H1 (cell line): ENCODE measurements around the gene MRPL34. TPM values are rescaled to one million over a fixed set of nuclear protein-coding genes. Genes with fewer than 3 reads are reported as not detected.

Source experiments
- CBX8 ChIP-seq: fragments of 300-800, 300-1000 bp; sonication (generic); IDR thresholded peaks from 2 replicates; pipeline ENCODE4 v1.7.1; 2016; ENCODE audit warnings: low read depth, low read length, borderline replicate concordance
- CEBPB ChIP-seq: IDR thresholded peaks from 2 replicates; pipeline ENCODE4 v1.6.1; 2012; ENCODE audit warnings: low read depth, low read length
- CHD2 ChIP-seq: IDR thresholded peaks from 2 replicates; pipeline ENCODE4 v1.6.1; 2012; ENCODE audit warnings: low read length, improper control_type of control experiment
- GABPA ChIP-seq: IDR thresholded peaks from 2 replicates; pipeline ENCODE4 v1.6.1; 2011; ENCODE audit warnings: mild to moderate bottlenecking, low read length, moderate library complexity, borderline replicate concordance; ENCODE audit not compliant: insufficient read depth
- HDAC2 ChIP-seq, 2 experiments: fragments of 300-600 bp in 1 of 2; sonication (generic) in 1 of 2; IDR thresholded peaks; 2 replicates each; pipeline ENCODE4 v1.6.1; 2011 to 2012; ENCODE audit warnings: low read depth in 2 of 2, low read length in 2 of 2, mild to moderate bottlenecking in 2 of 2, moderate library complexity in 2 of 2, borderline replicate concordance in 1 of 2, inconsistent platforms in 1 of 2
- JUN ChIP-seq: IDR thresholded peaks from 2 replicates; pipeline ENCODE4 v1.6.1; 2011; ENCODE audit warnings: low read depth, mild to moderate bottlenecking, improper control_type of control experiment, low read length
- KDM5A ChIP-seq: fragments of 200-600 bp; IDR thresholded peaks from 2 replicates; pipeline ENCODE4 v1.7.1; 2012; ENCODE audit warnings: mild to moderate bottlenecking, low read length, inconsistent platforms, mixed read lengths
- MAFK ChIP-seq: IDR thresholded peaks from 2 replicates; pipeline ENCODE4 v1.6.1; 2012; ENCODE audit warnings: low read depth, mild to moderate bottlenecking, improper control_type of control experiment, low read length
- POU5F1 ChIP-seq: IDR thresholded peaks from 2 replicates; pipeline ENCODE4 v1.6.1; 2011; ENCODE audit warnings: low read depth, mild to moderate bottlenecking, low read length, moderate library complexity
- RBBP5 ChIP-seq: IDR thresholded peaks from 2 replicates; pipeline ENCODE4 v1.7.1; 2012; ENCODE audit warnings: low read depth, mild to moderate bottlenecking, inconsistent platforms, low read length, moderate library complexity, borderline replicate concordance
- SAP30 ChIP-seq: fragments of 300-600 bp; sonication (generic); IDR thresholded peaks from 2 replicates; pipeline ENCODE4 v1.7.1; 2012; ENCODE audit warnings: low read length, moderate library complexity, mild to moderate bottlenecking, inconsistent platforms; ENCODE audit not compliant: insufficient read depth, insufficient replicate concordance
- polyA plus RNA-seq, 7 experiments: library from polyadenylated mRNA; depleted of rRNA in 3 of 7; stranded (reverse) in 5 of 7; unstranded in 2 of 7; fragments of >200 nt in 5 of 7; fragments of 200-250 nt in 2 of 7; gene quantifications; 1 replicate in 5 of 7; 2 replicates in 1 of 7; 4 replicates in 1 of 7; pipeline versions ENCODE4 v1.2.1 to v1.2.3, GENCODE V29; 2011 to 2013; ENCODE audit warnings: missing spikeins in 2 of 7, mixed read lengths in 2 of 7
- total RNA-seq: library from RNA; stranded (reverse); fragmentation: NEBNext Ultra II Directional; extraction: Animal tissue kit (Norgen Biotek cat#: 25700); gene quantifications from 2 replicates; pipeline ENCODE4 v1.2.1, GENCODE V29; 2021

MRPL34 gene
- total and polyA plus RNA-seq, 2 of the 8 experiments (the other 6 are each of a cell fraction or from before 2014, with no cell fraction given) = 91.9 to 99.6 TPM

DNA sequence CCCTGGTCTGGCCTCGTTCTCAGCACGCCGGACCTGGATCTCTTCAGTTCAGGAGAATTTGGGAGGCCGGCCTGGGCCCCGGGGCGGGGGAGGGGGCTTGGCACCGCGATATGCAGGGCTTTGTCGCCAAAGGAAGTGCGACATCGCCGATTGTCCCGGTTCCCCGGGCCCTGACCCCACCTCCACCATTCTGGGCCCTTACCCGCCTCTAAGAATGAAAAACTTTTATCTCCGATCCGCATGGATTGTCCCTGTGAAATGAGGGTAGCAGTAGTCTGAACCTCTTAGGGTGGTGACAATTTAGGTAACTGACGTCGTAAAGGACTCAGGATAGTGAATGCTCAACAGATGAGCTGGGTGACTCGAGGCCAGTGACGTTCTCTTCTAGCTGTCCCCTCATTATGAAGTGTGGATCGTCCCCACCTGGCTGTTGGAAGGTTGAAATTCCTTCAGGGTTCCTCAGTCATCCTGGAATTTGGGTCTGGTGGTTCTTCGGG lies 4.3 kb downstream of the MRPL34 start (continued):
- TF ChIP-seq HDAC2 (IDR thresholded peaks at IDR 0.05; ENCODE audit: borderline replicate concordance in 1 of 2, low read depth in 2 of 2, low read length in 2 of 2) = no peak; a peak in 1 of 4 replicates
- no peak for TF ChIP-seq CHD2
- no peak for TF ChIP-seq CBX8
- TF ChIP-seq MAFK = no peak
- no peak for TF ChIP-seq GABPA
- no peak; the same call in 1 of the 2 replicates for TF ChIP-seq RBBP5
- TF ChIP-seq SAP30 = no peak
- no peak for TF ChIP-seq POU5F1
- TF ChIP-seq CEBPB = no peak
- TF ChIP-seq JUN = no peak
- no peak for TF ChIP-seq KDM5A
